ENCODE results near the gene NPSR1.
"Not testable (repeated sequence)": the region's sequence is repeated elsewhere in the genome, so short reads cannot be mapped to it uniquely, and the experiment has no call there.

The NPSR1 gene

DNA sequence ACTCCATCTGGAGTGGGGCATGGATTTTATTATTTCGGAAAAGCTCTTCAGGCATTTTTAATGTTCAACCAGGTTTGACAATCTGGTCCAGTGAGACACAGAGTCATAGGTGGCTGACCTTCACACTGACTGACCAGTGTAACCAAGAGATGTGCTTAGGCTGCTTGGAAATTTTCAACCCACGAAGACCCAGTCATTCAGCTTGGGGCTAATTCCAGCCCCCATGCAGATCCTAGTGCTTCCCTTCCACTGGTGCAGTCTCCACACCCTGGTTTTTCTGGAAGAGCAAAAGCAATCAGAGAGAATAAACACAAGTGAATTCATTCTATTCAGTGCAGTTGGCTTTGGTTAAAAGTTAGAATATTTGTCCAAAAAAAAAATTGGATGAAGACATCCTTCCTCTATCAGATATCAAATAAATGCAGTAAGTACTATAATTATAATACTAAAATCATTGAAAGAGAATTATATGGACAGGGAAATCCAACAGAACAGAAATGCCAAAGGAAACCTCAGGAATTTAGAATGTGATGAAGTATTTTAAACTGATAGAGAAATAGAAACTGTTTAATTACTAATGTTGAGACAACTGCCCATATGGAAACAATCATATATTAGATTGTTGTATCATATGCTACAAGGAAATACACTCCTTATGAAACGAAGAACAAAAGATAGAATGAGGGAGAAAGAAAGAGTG is 178.0 kb downstream of the NPSR1 start:
- no peak for DNase-seq (ENCODE audit: low spot score)

DNA sequence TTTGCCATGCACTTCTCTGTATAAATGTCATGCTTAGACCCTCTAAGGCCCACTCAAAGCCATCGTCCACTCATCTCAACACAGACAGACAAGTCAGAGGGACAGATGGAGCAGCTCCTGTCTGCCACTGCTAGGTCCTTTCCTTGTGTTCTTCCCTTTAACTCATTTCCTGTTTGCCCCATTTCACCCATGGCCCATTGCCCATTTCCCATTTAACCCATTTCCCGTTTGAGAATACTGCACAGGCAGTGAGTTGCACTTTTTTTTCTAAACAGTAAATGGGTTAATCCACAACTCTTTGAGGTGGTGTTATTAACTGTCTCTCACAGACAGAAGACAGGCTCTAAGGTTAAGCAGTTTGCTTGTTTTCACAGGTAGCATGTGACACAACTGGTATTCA is 179.3 kb downstream of the NPSR1 start:
- no peak for DNase-seq (ENCODE audit: low spot score)

DNA sequence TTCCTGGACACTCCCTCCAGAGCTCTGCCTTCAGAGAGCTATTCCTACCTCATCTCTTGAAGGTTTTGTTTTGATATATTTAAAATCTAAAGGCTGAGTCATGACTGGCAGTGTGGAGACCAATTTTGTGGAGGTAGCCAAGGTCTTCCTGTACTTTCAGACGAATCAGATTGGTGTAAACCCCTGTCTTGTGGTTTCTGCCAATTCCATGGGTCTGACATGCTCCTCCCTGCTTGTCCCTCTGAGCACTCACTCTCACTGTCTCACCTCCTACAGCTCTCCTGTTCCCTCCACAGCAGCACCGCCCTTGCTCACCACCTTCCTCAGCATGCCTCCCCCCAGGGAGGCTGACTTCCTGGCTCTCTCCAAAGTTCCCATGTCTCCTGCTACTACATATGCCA is 179.8 kb downstream of the NPSR1 start:
- no peak for DNase-seq (ENCODE audit: low spot score)

DNA sequence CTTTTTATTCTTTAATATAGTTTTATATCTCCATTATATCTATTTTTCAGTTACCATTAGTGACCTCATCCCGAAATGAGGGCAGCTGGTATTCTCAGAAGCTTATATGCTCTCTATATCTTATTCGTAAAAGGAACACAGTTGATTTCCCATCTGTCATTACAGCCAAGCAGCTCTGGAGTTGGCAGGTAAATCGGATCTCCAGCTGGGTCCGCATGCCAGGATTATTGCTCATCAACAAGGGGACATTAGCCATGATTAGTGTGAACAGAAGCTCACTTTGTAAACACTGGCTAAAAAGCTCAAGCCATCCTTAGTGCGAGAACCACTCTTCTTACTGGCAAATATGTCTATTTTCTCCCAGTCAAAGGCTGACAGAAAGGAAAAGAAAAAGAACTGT is 180.3 kb downstream of the NPSR1 start:
- DNase-seq (ENCODE audit: low spot score): peak; percentile 25

DNA sequence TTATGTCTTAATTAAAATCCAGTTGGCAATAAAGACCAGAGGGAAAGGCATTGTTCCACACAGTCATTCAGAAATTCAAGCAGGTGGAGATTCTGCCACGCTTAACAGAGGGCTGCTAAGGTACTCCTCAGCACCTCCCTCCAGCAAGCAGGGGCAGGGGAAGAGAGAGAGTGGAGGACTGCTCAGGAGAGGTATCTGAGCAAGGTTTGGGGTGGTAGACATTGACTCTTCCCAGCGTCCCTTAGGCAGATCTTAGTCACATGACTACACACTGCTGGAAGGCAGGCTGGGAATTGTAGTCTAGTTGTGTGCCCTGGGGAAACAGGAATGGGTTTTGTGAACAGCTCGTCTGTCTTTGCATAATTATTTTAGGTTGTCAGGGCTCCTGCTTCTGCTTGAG is 181.6 kb downstream of the NPSR1 start:
- no peak for DNase-seq (ENCODE audit: low spot score)

DNA sequence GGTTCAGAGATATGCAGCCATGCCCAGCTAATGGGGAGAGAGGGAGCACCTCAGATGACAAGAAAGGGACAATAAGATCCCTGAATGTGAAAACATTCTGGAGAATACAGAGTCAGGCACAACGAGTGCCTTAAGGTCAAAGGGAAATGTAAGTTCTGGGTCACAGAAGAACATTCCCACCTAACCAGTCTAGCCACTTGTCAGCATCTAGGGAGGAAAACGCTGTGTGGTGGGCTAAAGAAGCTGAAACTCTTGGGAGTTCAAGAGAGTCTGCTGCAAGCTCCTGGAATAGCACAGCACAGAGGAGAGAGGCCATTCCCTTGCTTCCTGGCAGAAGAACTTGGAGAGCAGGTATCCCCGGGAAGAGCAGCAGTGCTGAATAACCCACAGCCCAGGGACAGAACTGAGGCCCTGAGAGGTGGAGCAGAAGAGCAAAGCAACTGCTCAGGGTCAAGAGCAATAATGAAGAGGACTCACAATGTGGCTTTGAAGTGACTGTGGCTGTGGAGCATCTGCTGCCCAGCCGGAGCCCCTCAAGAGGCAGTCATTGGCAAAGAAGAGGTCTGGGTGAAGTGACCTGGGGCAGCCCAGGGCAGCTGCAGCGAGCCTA is 182.3 kb downstream of the NPSR1 start:
- DNase-seq (ENCODE audit: low spot score): no peak

DNA sequence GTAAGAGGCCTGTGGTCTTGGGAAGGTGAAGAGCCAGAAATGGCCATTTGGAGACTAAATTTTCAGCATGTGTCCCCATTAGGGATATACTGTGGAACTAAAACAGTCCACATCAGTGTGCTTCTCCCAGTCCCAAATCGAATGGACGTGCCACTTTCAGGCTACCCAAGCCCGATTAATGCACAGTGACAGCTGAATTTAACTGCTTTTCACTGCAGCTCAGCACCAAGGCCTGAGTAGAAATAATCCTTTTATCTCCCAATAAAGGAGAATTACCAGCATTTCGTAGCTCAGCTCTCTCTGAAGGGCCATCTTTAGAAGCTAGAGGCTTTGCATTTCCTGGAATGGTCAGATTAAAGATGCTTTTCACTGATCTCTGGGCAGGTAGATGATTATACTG is 183.3 kb downstream of the NPSR1 start:
- no peak for DNase-seq (ENCODE audit: low spot score)

DNA sequence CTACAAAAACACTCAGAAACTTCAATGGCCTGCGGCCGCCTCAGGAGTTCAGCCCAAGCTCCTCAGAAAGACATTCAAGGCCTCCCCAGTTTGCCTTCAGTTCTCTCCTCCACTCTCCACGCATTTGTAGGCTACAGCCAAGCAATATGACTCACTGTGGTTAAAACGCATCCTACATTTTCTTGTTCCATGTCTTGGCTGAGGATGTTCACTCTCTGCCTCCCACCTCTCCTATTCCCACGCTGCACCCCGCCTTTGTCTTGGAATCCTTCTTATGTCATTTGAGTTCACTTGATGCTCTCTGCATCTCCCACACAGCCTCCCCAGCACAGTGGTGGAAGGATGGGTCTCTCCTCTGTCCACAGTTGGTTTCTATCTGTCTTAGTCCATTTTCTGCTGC is 184.8 kb downstream of the NPSR1 start:
- no peak for DNase-seq (ENCODE audit: low spot score)

DNA sequence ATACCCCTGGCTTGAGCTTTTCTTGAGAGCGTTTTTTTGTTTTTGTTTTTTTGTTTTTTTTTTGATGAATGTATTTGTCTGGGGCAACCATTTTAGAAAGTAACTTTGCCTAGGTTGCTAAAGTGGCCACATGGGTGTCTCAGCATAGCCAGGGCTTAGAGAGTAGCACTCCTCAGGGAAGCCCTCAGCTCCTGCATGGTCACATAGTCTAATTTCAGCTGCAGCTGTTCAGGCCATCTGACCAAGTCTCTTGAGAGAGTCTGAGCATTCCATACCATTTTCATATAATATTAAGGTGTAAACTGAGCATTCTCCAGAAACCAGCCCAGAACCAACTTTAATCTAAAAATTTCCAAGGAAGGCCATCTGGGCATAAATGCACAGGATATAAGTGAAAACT is 186.4 kb downstream of the NPSR1 start:
- no peak for DNase-seq (ENCODE audit: low spot score)

DNA sequence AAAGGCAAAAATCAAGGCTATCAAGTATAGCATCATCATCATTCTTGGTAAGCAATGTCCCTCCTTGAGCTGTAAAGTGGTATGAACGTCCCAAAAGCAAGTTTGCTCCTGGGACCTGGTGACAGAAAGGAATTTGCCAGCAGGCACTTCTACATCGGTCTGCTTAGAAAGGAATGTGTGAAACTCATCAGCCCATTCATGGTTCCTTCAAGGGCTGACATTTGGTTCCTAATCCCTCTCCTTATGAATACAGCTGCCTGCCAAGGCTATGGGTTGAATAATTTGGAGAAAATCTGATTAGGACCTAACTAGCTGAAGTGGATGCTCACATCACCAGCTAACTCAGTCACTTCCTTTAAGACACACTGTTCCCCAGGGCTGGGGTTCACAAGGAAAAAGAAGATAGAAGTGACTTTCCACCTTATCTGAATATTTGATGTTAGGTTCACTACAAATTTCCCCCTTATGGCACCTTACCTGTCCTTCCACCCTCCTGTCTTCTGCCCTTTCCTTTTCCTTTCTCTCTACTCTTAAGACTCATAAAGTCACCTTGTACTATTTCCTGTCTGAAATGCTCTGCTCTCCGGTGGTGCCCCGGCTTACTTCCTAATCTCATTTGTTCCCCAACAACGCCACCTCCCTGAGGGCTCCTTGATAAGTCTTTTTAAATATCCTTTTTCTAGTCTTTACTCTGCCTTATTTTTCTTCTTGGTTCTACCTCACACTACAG is 187.1 kb downstream of the NPSR1 start:
- no peak for DNase-seq (ENCODE audit: low spot score)

DNA sequence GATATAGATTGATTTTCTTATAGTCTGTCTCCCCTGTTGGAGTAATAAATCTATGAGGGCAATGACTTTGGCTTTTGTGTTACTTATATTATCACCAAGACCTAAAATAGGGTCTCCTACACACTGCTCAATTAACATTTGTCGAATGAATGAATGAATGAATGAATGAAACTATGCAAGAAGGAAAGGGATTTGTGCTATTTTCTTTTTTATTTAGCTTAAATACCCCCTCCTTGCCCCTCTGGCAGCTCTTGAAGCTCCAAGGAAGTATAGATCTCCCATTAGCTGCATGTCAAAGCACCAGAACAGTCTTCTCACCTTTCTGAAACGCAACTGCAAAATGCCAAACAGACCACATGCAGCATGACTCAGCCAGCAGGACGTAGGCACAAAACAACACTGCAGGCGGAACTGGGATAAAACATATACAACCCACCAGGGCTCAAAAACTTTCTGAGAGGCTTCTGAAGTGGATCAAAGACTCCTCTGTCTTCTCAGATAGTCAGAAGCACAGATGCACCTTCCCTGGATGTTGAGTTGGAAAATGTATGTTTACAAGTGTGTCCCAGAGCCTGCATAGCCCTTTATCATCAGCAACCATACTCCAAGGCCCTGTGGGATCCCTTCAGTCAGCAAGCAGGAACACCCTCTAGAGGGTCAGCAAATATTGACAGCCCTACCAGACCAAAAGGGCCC is 187.8 kb downstream of the NPSR1 start:
- no peak for DNase-seq (ENCODE audit: low spot score)

DNA sequence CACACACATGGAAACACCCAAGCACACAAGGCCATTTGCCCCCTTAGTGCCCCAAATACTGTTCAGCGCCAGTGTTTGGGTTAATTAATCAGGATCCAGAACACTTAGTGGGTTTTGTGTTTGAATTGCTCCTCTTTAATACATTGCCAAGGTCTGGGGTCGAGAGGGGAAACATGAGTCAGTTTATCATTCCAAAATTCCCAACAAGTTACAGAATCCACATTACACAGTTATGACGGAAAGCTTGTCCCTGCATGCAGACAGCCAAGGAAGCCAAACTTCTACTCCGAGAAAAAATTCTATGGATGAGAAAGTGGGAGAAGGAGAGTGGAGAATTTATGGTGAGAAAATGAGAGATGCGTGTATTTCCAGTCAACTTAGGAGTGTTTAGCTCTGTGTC is 189.0 kb downstream of the NPSR1 start:
- DNase-seq (ENCODE audit: low spot score): no peak

DNA sequence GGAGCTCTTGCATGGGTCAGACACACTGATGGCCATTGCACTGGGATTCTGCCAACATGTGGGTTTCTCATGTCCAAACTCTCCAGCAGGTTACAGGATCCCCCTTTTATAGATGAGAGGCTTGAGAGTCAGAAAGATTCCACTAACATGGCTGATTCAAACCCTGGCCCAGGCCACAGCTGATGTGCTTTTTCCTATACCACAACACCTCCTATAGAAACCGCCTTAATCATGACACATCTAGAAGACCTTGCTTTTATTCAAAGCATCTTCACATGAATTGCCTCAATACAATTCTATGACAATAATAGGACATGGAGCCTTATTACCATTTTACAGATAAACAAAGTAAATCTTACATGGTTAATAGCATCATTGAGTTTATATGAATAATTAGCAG is 190.7 kb downstream of the NPSR1 start:
- DNase-seq (ENCODE audit: low spot score): no peak

DNA sequence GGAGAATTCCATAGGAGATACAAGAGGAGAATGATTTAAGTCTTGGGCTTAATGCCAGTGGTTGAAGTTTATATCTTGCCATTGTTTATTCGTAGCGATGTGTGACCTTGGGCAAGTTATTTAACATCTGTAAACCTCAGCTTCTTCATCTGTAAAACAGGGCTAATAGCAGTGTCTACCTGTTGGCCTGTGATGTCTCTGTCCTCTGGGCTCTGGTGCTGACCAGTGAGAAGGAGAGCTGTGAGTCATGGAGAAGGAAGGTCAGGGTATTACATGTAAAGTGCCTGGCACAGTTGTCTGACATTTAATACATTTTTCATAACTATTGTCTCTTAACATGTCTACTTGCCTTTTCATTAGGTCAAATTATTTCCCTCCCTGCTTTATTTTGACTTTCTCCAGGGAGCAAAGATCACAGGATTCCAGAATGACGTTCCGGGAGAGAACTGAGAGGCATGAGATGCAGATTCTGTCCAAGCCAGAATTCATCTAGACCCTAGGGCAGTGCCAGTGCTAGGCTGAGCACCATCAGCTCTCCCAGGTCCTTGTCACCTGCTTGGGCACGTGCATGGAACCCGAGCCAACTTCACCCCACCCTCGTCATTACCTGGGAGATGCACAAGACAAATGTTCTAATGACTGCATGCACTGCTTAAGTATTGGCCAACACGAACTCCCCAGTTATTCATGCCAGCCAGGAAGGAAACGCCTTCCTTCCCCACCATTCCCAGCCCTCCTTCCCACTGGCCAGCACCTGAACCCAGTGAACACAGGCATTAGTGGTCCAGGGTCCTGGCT is 191.3 kb downstream of the NPSR1 start:
- no peak for DNase-seq (ENCODE audit: low spot score)

DNA sequence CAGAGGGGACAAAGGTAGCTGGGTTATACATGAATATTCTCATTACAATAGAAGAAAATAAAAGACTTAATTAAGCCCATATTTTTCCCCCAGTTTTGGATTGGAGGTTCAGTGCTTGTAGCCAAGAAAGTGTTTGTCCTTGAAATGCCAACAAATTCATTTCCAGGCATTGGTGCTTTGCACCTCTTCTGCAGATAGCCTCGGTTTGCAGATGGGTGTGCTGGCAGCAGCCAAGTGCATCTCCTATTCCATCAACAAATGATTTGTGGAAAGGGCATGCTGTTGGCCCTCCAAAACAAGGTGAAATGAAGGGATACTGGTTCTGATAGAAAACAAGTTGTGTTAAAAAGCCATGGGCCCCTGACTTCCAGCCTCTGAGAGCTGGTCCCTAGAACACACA is 192.0 kb downstream of the NPSR1 start:
- no peak for DNase-seq (ENCODE audit: low spot score)

DNA sequence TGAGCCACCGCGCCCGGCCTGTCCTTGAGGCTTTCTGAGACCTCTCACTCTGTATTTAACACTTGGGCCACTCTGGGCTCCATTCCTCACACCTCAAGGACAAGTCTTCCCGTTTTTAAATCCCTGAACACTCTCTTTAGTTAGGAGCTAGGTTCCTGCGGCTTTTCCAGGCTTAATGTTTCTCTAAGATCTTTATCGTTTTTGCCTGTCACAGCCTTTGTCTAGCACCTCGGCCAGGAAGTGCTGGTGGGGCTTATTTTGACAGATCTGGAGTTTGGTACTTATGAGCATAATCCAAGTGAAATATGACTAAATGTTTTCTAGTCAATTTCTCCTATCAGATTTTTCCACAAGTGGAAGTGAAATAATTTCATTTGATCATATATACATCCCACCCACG is 192.7 kb downstream of the NPSR1 start:
- no peak for DNase-seq (ENCODE audit: low spot score)

DNA sequence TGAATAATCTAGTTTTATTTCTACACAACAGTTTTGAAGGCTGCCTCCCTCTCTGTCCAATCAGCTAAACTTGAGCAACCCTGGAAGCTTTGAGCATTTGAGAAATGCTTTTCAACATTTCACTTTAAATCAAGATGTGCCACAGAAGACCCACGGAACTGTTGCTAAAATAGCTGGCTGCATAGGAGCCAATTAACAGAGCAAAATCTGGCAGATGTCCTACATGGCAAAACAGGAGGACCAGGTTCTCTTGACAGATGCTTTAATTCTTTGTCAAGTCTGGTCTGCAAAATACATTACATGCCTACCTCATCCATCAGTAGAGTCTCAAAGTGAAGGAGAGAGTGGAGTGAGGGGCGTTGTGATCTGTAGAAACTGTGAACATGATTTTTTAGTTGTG is 193.4 kb downstream of the NPSR1 start:
- no peak for DNase-seq (ENCODE audit: low spot score)

DNA sequence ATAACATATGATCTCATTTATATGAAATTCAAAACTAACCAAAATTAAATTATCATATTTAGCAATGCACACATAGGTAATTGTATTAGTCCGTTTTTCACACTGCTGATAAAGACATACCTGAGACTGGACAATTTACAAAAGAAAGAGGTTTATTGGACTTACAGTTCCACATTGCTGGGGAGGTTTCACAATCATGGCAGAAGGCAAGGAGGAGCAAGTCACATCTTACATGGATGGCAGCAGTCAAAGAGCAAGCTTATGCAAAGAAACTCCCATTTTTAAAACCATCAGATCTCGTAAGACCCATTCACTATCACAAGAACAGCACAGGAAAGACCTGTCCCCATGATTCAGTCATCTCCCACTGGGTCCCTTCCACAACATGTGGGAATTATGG is 200.4 kb downstream of the NPSR1 start:
- not testable (repeated sequence) for DNase-seq (ENCODE audit: low spot score)

DNA sequence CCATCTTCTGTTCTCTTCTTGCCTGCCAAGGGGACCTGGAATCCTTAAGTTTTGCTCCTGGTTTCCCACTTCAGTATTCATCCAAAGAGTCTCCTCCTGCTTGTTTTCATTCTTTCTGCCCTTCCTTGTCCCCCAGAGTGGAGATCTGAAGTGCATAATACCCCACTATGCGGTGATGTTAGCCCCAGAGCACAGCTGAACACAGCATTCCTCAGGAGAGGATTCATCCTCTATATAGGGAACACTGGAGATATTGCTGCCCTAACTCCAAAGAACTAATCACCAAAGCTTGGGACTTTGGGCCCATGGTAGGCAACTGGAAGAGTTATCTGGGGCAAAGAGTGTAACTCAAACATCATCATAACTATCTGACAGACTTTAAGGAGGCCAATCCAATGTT is 201.3 kb downstream of the NPSR1 start:
- DNase-seq (ENCODE audit: low spot score): not testable (repeated sequence)

DNA sequence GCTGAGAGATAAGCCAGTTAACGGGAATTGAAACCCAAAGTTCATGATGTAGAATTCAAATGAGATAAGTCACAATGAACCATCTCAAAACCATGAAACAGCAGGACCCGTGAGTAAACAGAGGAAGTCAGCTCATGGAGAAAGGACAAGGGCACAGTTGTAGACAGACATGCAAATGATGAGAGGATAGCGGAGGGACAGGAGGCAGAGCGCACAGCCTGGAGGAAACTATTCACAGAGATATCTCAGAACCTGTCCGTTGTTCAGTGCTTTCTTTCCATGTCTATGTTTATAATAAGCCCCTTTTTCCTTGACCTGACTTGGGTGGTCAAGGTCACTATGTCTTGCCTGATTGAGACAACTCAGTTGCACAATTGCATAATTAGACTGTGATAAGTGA is 208.2 kb downstream of the NPSR1 start:
- DNase-seq (ENCODE audit: low spot score): peak; percentile 76

DNA sequence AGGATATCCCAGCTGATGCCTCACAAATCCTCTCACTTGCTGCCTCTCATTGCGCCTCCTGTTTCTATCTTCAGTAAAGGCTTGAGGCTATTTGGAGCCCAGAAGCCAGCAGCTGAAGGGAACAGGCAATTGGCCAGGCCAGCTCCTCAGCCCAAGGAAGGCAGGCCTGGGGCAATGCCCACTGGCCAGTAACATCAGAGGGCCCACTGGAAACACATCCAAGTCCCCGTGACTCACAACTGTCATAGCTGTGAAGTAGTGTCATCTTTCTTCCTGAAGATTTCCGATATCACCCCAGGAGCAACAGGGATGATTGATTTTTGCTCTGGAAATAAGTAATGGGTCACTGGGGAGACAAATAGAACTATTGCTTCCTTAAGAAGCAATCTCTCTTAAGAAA is 209.3 kb downstream of the NPSR1 start:
- DNase-seq (ENCODE audit: low spot score): not testable (repeated sequence)

DNA sequence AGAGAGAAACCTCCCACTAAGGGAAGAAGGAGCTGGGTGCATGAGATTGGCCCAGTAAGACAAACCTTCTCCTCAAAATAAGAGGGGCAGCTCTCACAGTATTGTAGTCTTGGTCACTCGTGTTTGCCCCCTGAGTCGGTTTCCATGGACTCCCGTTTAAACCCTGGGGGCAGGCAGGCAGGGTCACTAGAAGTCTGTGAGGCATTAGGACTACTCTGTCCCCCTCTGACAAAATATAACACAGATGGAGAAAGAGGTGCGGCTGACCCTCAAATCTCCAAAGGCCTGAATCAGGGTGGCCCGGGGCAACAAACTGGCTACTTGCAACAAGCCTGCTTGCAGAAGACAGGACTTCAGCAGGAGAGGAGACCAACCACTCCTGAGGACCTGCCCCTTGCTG is 210.6 kb downstream of the NPSR1 start:
- DNase-seq (ENCODE audit: low spot score): not testable (repeated sequence)

Data from pons (tissue), 1 donor.